IPS DF 6.9 (cell line): ENCODE data around the gene VIPR2.
"Not testable (repeated sequence)": the region's sequence is repeated elsewhere in the genome, so short reads cannot be mapped to it uniquely, and the experiment has no call there.

Experiments used
- DNase-seq: peaks from one replicate; pipeline ENCODE4 v3.0.0-alpha.2; 2013; ENCODE audit warnings: low read depth, low spot score
- H3K27ac ChIP-seq: one replicate; pipeline ENCODE4 v1.5.1; 2013; ENCODE audit warnings: low read length, control low read depth
- H3K27me3 ChIP-seq: 2 replicates; pipeline ENCODE4 v1.6.1; 2013; ENCODE audit warnings: mild to moderate bottlenecking, low read length; ENCODE audit not compliant: control insufficient read depth, insufficient read depth
- H3K36me3 ChIP-seq: 2 replicates; pipeline ENCODE4 v1.6.1; 2013; ENCODE audit warnings: low read length; ENCODE audit not compliant: control insufficient read depth, insufficient read depth
- H3K4me1 ChIP-seq: 2 replicates; pipeline ENCODE4 v1.6.1; 2013; ENCODE audit warnings: low read length; ENCODE audit not compliant: control insufficient read depth, insufficient read depth
- H3K4me3 ChIP-seq: 2 replicates; pipeline ENCODE4 v1.5.1; 2013; ENCODE audit warnings: mild to moderate bottlenecking, low read length
- H3K9me3 ChIP-seq: 2 replicates; pipeline ENCODE4 v1.6.1; 2013; ENCODE audit warnings: low read length, inconsistent platforms; ENCODE audit not compliant: control insufficient read depth, insufficient read depth
- WGBS: extraction: QIAGEN DNeasy Blood & Tissue Kit; methylation state at CpG from one replicate; pipeline ENCODE4 v1.1.7; 2013; ENCODE audit warnings: mixed read lengths, missing lambda C conversion rate; ENCODE audit not compliant: insufficient read length, insufficient coverage; 5-methylcytosine and 5-hydroxymethylcytosine counted together

The VIPR2 gene

DNA sequence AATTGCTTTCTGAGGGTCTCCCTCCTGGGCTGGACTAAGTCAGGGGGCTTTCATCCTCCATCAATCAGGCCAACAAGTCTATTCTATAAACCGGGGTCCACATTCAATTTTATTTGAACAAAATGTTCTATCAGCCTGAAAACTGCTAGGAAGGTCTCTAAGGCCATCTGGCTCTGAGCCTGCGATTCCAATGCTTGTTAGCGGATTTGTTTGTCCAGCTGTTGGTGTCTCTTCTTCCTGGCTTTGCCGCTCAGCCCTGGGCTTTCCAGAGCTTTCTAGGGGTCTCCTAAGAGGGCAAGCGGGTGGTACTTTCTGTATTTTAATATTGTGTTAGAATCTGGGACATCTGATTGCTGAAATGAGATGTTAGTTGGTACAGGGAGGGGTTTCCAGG is 136.7 kb downstream of the VIPR2 start:
- H3K9me3 ChIP-seq = no peaks in the 10 kb centered on the region
- H3K4me1 ChIP-seq = no peaks in the 10 kb centered on the region; the same call in 1 of the 2 replicates
- H3K27ac ChIP-seq = no peak overlapping the region
- H3K4me3 ChIP-seq = no peak overlapping the region
- no peaks in the 10 kb centered on the region for H3K36me3 ChIP-seq
- DNase-seq = no peak
- WGBS = no CpG with 5 or more reads among the region's 5 CpGs
- H3K27me3 ChIP-seq = no peaks in the 10 kb centered on the region

DNA sequence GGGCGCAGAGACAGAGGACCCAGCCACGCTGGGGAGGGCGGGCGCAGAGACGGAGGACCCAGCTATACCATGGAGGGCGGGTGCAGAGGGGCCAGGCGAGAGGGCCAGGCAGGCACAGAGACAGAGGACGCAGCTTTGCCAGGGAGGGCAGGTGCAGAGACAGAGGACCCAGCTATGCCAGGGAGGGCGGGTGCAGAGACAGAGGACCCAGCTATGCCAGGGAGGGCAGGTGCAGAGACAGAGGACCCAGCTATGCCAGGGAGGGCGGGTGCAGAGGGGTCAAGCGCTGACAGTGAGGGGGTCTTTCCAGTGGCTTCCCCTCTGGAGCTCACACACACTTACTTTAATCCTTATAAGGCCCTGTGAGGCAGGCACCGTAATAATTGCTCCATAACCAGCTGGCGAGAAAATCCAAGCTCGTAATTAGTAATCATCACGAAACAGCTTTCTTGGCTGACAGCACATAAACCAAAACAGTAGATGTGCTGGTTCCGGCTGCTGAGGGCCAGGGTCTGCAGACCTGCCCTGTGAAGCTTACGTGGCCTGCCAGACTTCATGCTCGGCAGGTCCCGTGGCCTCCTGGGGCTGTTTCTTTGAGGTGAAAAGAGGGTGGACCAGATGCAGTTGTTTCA is 137.2 kb downstream of the VIPR2 start:
- no peaks in the 10 kb centered on the region for H3K9me3 ChIP-seq
- H3K27ac ChIP-seq = no peak overlapping the region
- H3K27me3 ChIP-seq = no peaks in the 10 kb centered on the region
- no peaks in the 10 kb centered on the region for H3K36me3 ChIP-seq
- WGBS = no CpG with 5 or more reads among the region's 19 CpGs
- H3K4me1 ChIP-seq = no peaks in the 10 kb centered on the region; the same call in 1 of the 2 replicates
- H3K4me3 ChIP-seq = no peak overlapping the region
- DNase-seq = no peak

GRCh38 chr7:159006610-159007130 is 138.0 kb downstream of the VIPR2 start:
- Histone ChIP-seq H3K4me3 (no peak overlapping the region), H3K9me3 (no peaks in the 10 kb centered on the region), H3K4me1 (no peaks in the 10 kb centered on the region; the same call in 1 of the 2 replicates), H3K27me3 (no peaks in the 10 kb centered on the region), H3K27ac (no peak overlapping the region), H3K36me3 (no peaks in the 10 kb centered on the region)
- no CpG with 5 or more reads among the region's 31 CpGs for WGBS
- DNase-seq = no peak

- H3K36me3 ChIP-seq, H3K4me3 ChIP-seq, DNase-seq, H3K4me1 ChIP-seq, H3K9me3 ChIP-seq, H3K27ac ChIP-seq, H3K27me3 ChIP-seq: not testable (repeated sequence)
- no CpG with 5 or more reads among the region's 69 CpGs for WGBS
Measured at GRCh38 chr7:159006022-159006609, 138.6 kb downstream of the VIPR2 start.

DNA sequence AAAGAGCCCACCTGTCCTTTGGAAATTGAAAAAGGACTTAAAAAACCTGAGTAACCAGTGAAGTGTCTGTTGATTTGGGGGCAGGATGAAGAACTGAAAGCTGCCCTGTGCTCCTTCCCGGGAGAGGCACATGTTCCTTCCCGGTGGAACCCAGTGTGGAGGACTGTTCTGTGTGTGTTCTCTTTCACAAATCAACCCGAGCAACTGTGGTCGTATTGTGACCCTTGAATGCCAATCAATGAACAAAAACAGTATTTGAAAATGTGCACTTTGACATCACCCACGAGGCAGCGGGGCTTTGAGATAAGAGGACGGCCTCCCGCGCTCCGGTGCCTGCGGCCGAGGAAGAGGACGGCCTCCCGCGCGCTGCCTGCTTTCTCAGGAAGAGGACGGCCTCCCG is 139.0 kb downstream of the VIPR2 start:
- H3K9me3 ChIP-seq = no peaks in the 10 kb centered on the region
- WGBS = no CpG with 5 or more reads among the region's 18 CpGs
- no peak overlapping the region for H3K4me3 ChIP-seq
- no peaks in the 10 kb centered on the region for H3K36me3 ChIP-seq
- H3K4me1 ChIP-seq = no peaks in the 10 kb centered on the region; the same call in 1 of the 2 replicates
- H3K27me3 ChIP-seq = no peaks in the 10 kb centered on the region
- no peak for DNase-seq
- no peak overlapping the region for H3K27ac ChIP-seq

DNA sequence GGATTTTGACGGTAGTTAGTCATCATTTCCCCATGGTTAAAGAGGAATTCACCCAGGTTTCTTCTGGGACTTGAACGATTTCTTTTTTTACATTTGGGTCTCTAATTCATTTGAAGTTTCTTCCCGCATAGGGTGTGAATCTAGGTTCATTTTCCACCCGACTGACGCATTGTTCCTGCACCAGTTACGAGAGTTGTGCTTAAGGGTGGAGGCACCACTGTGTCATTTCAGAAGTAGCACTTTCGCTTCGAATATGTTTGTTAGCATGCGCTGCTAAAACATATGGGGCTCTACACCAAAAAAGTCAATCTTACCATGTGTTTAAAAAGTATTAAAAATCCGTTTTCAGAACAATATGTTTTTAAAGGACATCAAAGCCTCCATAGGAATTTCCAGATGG is 140.3 kb downstream of the VIPR2 start:
- Histone ChIP-seq H3K4me3 (no peak overlapping the region), H3K36me3 (no peaks in the 10 kb centered on the region), H3K9me3 (no peaks in the 10 kb centered on the region), H3K4me1 (no peaks in the 10 kb centered on the region; the same call in 1 of the 2 replicates), H3K27ac (no peak overlapping the region), H3K27me3 (no peaks in the 10 kb centered on the region)
- DNase-seq = no peak
- WGBS = no CpG with 5 or more reads among the region's 10 CpGs

DNA sequence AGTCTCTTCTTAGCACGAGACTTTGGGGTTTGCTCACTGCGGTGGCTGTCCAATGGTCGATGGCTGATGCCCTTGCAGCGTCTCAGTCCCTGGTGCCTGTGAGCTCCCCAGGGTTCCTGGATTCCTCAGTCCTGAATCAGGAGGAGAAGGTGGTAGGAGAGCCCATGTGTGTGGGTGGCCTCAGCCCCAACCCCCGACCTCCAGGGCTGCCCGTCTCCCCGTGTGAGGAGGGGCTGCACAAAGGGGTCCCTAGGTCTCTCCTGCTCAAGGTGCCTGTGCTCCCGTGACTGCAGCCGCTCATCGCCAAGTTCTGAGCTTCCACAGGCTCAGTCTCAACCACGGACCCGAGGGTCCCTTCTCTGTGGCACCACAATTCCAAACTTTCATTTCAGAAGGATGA is 142.9 kb downstream of the VIPR2 start:
- Histone ChIP-seq H3K9me3 (no peaks in the 10 kb centered on the region), H3K36me3 (no peaks in the 10 kb centered on the region), H3K4me3 (no peak overlapping the region), H3K27ac (no peak overlapping the region), H3K27me3 (peaks cover 7% of the 10 kb centered on the region; the same call in 1 of the 2 replicates), H3K4me1 (no peaks in the 10 kb centered on the region; the same call in 1 of the 2 replicates)
- DNase-seq = no peak
- WGBS = no CpG with 5 or more reads among the region's 12 CpGs

- DNase-seq = no peak
- no peaks in the 10 kb centered on the region for H3K9me3 ChIP-seq
- H3K4me3 ChIP-seq = no peak overlapping the region
- no peak overlapping the region for H3K27ac ChIP-seq
- no peaks in the 10 kb centered on the region; the same call in 1 of the 2 replicates for H3K4me1 ChIP-seq
- H3K36me3 ChIP-seq = no peaks in the 10 kb centered on the region
- peaks cover 10% of the 10 kb centered on the region; the same call in 1 of the 2 replicates for H3K27me3 ChIP-seq
- WGBS = no CpG with 5 or more reads among the region's 21 CpGs
Measured at GRCh38 chr7:159000859-159001435, 143.7 kb downstream of the VIPR2 start.

DNA sequence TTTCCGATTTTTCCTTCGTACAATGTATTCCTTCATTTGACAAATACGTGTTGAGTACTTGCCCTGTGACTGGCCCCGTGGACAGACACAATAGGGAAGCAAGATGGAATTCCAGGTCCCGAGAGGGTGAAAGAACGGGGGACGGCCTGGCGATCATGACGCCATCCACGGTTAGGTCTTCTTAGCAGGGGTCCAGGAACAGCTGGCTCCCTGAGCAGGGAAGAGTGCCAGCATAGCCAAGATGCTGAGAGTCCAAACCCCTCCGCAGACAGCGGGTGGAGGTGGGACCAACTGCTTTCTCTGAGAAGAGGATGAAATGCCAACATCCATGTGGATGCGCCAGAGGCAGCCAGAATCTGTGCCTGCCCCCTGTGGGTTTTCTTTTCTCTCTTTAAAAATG is 144.6 kb downstream of the VIPR2 start:
- Histone ChIP-seq H3K9me3 (no peaks in the 10 kb centered on the region), H3K27ac (no peak overlapping the region), H3K4me1 (no peaks in the 10 kb centered on the region; the same call in 1 of the 2 replicates), H3K4me3 (no peak overlapping the region), H3K36me3 (no peaks in the 10 kb centered on the region), H3K27me3 (peaks cover 10% of the 10 kb centered on the region; the same call in 1 of the 2 replicates)
- DNase-seq = no peak
- no CpG with 5 or more reads among the region's 13 CpGs for WGBS

- Histone ChIP-seq H3K27ac (no peak overlapping the region), H3K27me3 (peaks cover 10% of the 10 kb centered on the region; the same call in 1 of the 2 replicates), H3K4me1 (no peaks in the 10 kb centered on the region; the same call in 1 of the 2 replicates), H3K9me3 (no peaks in the 10 kb centered on the region), H3K4me3 (no peak overlapping the region), H3K36me3 (no peaks in the 10 kb centered on the region)
- no CpG with 5 or more reads among the region's 21 CpGs for WGBS
- DNase-seq = no peak
Measured at GRCh38 chr7:158999496-158999895, 145.2 kb downstream of the VIPR2 start.
